H1 (cell line): ENCODE results near the gene SCYL1. TPM values are rescaled to one million over a fixed set of nuclear protein-coding genes. Genes with fewer than 3 reads are reported as not detected.

ENCODE experiments used
- CHD7 ChIP-seq: fragments of 300-600 bp; sonication (generic); IDR thresholded peaks from 2 replicates; pipeline ENCODE4 v1.7.1; 2012; ENCODE audit warnings: low read length, moderate library complexity, mild to moderate bottlenecking, inconsistent platforms; ENCODE audit not compliant: insufficient replicate concordance
- FOSL1 ChIP-seq: IDR thresholded peaks from 2 replicates; pipeline ENCODE4 v1.6.1; 2011; ENCODE audit warnings: mild to moderate bottlenecking, low read depth, low read length, moderate library complexity; ENCODE audit not compliant: insufficient read depth
- NRF1 ChIP-seq: IDR thresholded peaks from 2 replicates; pipeline ENCODE4 v1.6.1; 2011; ENCODE audit warnings: mild to moderate bottlenecking, low read depth, low read length, improper control_type of control experiment
- SP4 ChIP-seq: IDR thresholded peaks from 2 replicates; pipeline ENCODE4 v1.6.1; 2012; ENCODE audit warnings: low read length, inconsistent platforms
- polyA plus RNA-seq, 7 experiments: library from polyadenylated mRNA; depleted of rRNA in 3 of 7; stranded (reverse) in 5 of 7; unstranded in 2 of 7; fragments of >200 nt in 5 of 7; fragments of 200-250 nt in 2 of 7; gene quantifications; 1 replicate in 5 of 7; 2 replicates in 1 of 7; 4 replicates in 1 of 7; pipeline versions ENCODE4 v1.2.1 to v1.2.3, GENCODE V29; 2011 to 2013; ENCODE audit warnings: missing spikeins in 2 of 7, mixed read lengths in 2 of 7
- total RNA-seq: library from RNA; stranded (reverse); fragmentation: NEBNext Ultra II Directional; extraction: Animal tissue kit (Norgen Biotek cat#: 25700); gene quantifications from 2 replicates; pipeline ENCODE4 v1.2.1, GENCODE V29; 2021

SCYL1 gene
- total and polyA plus RNA-seq, 2 of the 8 experiments (the other 6 are each of a cell fraction or from before 2014, with no cell fraction given), result 59.8 to 77.7 TPM

- TF ChIP-seq CHD7 (no peak), FOSL1 (no peak), NRF1 (no peak), SP4 (no peak)
- TF ChIP-seq, all 59 proteins: peak for 0
These were observed 55.9 kb downstream of the SCYL1 start (continued) for GRCh38 chr11:65580756-65581155.
